ENCODE measurements around the gene NFASC. TPM values are rescaled to one million over a fixed set of nuclear protein-coding genes. Genes with fewer than 3 reads are reported as not detected.
A peak's percentile ranks its signal among the peaks of the same experiment; 100 is the strongest.

NFASC gene
- total and polyA plus RNA-seq, 2 donors: 0.14 to 1.4 TPM

- no peak overlapping the region for H3K27ac ChIP-seq (ENCODE audit: low read depth in 1 of 2, low read length in 1 of 2)
- H3K4me1 ChIP-seq (ENCODE audit: control insufficient read depth in 2 of 2, insufficient read depth in 2 of 2, low read length in 2 of 2): no peaks in the 10 kb centered on the region
- H3K27me3 ChIP-seq (ENCODE audit: control insufficient read depth in 2 of 2, insufficient read depth in 1 of 2, low read length in 1 of 2): peaks cover 0 to 9% of the 10 kb centered on the region in 2 donors
- WGBS: 83% methylated on average over 2 of the region's 2 CpGs
- no peak overlapping the region for H3K4me3 ChIP-seq (ENCODE audit: low read length in 2 of 2)
- no peaks in the 10 kb centered on the region for H3K36me3 ChIP-seq (ENCODE audit: control insufficient read depth in 2 of 2, insufficient read depth in 2 of 2, low read length in 1 of 2)
- no peaks in the 10 kb centered on the region for H3K9me3 ChIP-seq (ENCODE audit: control insufficient read depth in 2 of 2, insufficient read depth in 1 of 2, low read length in 1 of 2)
- DNase-seq (ENCODE audit: low read depth in 6 of 9, low spot score in 9 of 9): no peak
Observed at GRCh38 chr1:204974327-204974726, 103.7 kb downstream of the NFASC start.

- Histone ChIP-seq H3K4me3 (ENCODE audit: low read length in 2 of 2) (no peak overlapping the region), H3K4me1 (ENCODE audit: control insufficient read depth in 2 of 2, insufficient read depth in 2 of 2, low read length in 2 of 2) (no peaks in the 10 kb centered on the region), H3K27ac (ENCODE audit: low read depth in 1 of 2, low read length in 1 of 2) (no peak overlapping the region), H3K9me3 (ENCODE audit: control insufficient read depth in 2 of 2, insufficient read depth in 1 of 2, low read length in 1 of 2) (no peaks in the 10 kb centered on the region), H3K27me3 (ENCODE audit: control insufficient read depth in 2 of 2, insufficient read depth in 1 of 2, low read length in 1 of 2) (peaks cover 0 to 9% of the 10 kb centered on the region in 2 donors), H3K36me3 (ENCODE audit: control insufficient read depth in 2 of 2, insufficient read depth in 2 of 2, low read length in 1 of 2) (no peaks in the 10 kb centered on the region)
- DNase-seq (ENCODE audit: low read depth in 6 of 9, low spot score in 9 of 9): no peak
- WGBS: 90% methylated on average over 12 of the region's 12 CpGs
Observed at GRCh38 chr1:204975021-204975420, 104.4 kb downstream of the NFASC start.

- Histone ChIP-seq H3K36me3 (ENCODE audit: control insufficient read depth in 2 of 2, insufficient read depth in 2 of 2, low read length in 1 of 2) (no peaks in the 10 kb centered on the region), H3K9me3 (ENCODE audit: control insufficient read depth in 2 of 2, insufficient read depth in 1 of 2, low read length in 1 of 2) (no peaks in the 10 kb centered on the region), H3K4me3 (ENCODE audit: low read length in 2 of 2) (no peak overlapping the region), H3K27me3 (ENCODE audit: control insufficient read depth in 2 of 2, insufficient read depth in 1 of 2, low read length in 1 of 2) (peaks cover 0 to 8% of the 10 kb centered on the region in 2 donors), H3K27ac (ENCODE audit: low read depth in 1 of 2, low read length in 1 of 2) (no peak overlapping the region), H3K4me1 (ENCODE audit: control insufficient read depth in 2 of 2, insufficient read depth in 2 of 2, low read length in 2 of 2) (no peaks in the 10 kb centered on the region)
- WGBS: 65% methylated on average over 8 of the region's 8 CpGs
- peak in 4 of 9 donors; percentile 8 to 49 (median 38) for DNase-seq (ENCODE audit: low read depth in 6 of 9, low spot score in 9 of 9)
Observed at GRCh38 chr1:204975568-204976235, 105.0 kb downstream of the NFASC start.

- no peak for DNase-seq (ENCODE audit: low read depth in 6 of 9, low spot score in 9 of 9)
- Histone ChIP-seq H3K4me3 (ENCODE audit: low read length in 2 of 2) (no peak overlapping the region), H3K4me1 (ENCODE audit: control insufficient read depth in 2 of 2, insufficient read depth in 2 of 2, low read length in 2 of 2) (no peaks in the 10 kb centered on the region), H3K9me3 (ENCODE audit: control insufficient read depth in 2 of 2, insufficient read depth in 1 of 2, low read length in 1 of 2) (no peaks in the 10 kb centered on the region), H3K27me3 (ENCODE audit: control insufficient read depth in 2 of 2, insufficient read depth in 1 of 2, low read length in 1 of 2) (peaks cover 0 to 5% of the 10 kb centered on the region in 2 donors), H3K36me3 (ENCODE audit: control insufficient read depth in 2 of 2, insufficient read depth in 2 of 2, low read length in 1 of 2) (no peaks in the 10 kb centered on the region), H3K27ac (ENCODE audit: low read depth in 1 of 2, low read length in 1 of 2) (no peak overlapping the region)
- 97% methylated on average over 13 of the region's 13 CpGs for WGBS
Observed at GRCh38 chr1:204976646-204977045, 106.0 kb downstream of the NFASC start.

GRCh38 chr1:204977318-204977717, 106.7 kb downstream of the NFASC start:
- DNase-seq (ENCODE audit: low read depth in 6 of 9, low spot score in 9 of 9): no peak
- Histone ChIP-seq H3K27ac (ENCODE audit: low read depth in 1 of 2, low read length in 1 of 2) (no peak overlapping the region), H3K27me3 (ENCODE audit: control insufficient read depth in 2 of 2, insufficient read depth in 1 of 2, low read length in 1 of 2) (peaks cover 0 to 5% of the 10 kb centered on the region in 2 donors), H3K4me1 (ENCODE audit: control insufficient read depth in 2 of 2, insufficient read depth in 2 of 2, low read length in 2 of 2) (no peaks in the 10 kb centered on the region), H3K36me3 (ENCODE audit: control insufficient read depth in 2 of 2, insufficient read depth in 2 of 2, low read length in 1 of 2) (no peaks in the 10 kb centered on the region), H3K9me3 (ENCODE audit: control insufficient read depth in 2 of 2, insufficient read depth in 1 of 2, low read length in 1 of 2) (no peaks in the 10 kb centered on the region), H3K4me3 (ENCODE audit: low read length in 2 of 2) (no peak overlapping the region)
- 56% methylated on average over 8 of the region's 8 CpGs for WGBS

- H3K27ac ChIP-seq (ENCODE audit: low read depth in 1 of 2, low read length in 1 of 2): no peak overlapping the region
- 96% methylated on average over 14 of the region's 14 CpGs for WGBS
- H3K4me1 ChIP-seq (ENCODE audit: control insufficient read depth in 2 of 2, insufficient read depth in 2 of 2, low read length in 2 of 2): peaks cover 0 to 2% of the 10 kb centered on the region in 2 donors
- H3K9me3 ChIP-seq (ENCODE audit: control insufficient read depth in 2 of 2, insufficient read depth in 1 of 2, low read length in 1 of 2): no peaks in the 10 kb centered on the region
- no peaks in the 10 kb centered on the region for H3K36me3 ChIP-seq (ENCODE audit: control insufficient read depth in 2 of 2, insufficient read depth in 2 of 2, low read length in 1 of 2)
- DNase-seq (ENCODE audit: low read depth in 6 of 9, low spot score in 9 of 9): no peak
- no peak overlapping the region for H3K4me3 ChIP-seq (ENCODE audit: low read length in 2 of 2)
- H3K27me3 ChIP-seq (ENCODE audit: control insufficient read depth in 2 of 2, insufficient read depth in 1 of 2, low read length in 1 of 2): peaks cover 0 to 3% of the 10 kb centered on the region in 2 donors
Observed at GRCh38 chr1:204978782-204979181, 108.1 kb downstream of the NFASC start.

GRCh38 chr1:204979306-204979705, 108.6 kb downstream of the NFASC start:
- no peak overlapping the region for H3K27ac ChIP-seq (ENCODE audit: low read depth in 1 of 2, low read length in 1 of 2)
- 97% methylated on average over 18 of the region's 18 CpGs for WGBS
- no peaks in the 10 kb centered on the region for H3K9me3 ChIP-seq (ENCODE audit: control insufficient read depth in 2 of 2, insufficient read depth in 1 of 2, low read length in 1 of 2)
- peaks cover 0 to 3% of the 10 kb centered on the region in 2 donors for H3K27me3 ChIP-seq (ENCODE audit: control insufficient read depth in 2 of 2, insufficient read depth in 1 of 2, low read length in 1 of 2)
- DNase-seq (ENCODE audit: low read depth in 6 of 9, low spot score in 9 of 9): no peak
- H3K36me3 ChIP-seq (ENCODE audit: control insufficient read depth in 2 of 2, insufficient read depth in 2 of 2, low read length in 1 of 2): no peaks in the 10 kb centered on the region
- no peak overlapping the region for H3K4me3 ChIP-seq (ENCODE audit: low read length in 2 of 2)
- H3K4me1 ChIP-seq (ENCODE audit: control insufficient read depth in 2 of 2, insufficient read depth in 2 of 2, low read length in 2 of 2): peaks cover 0 to 2% of the 10 kb centered on the region in 2 donors

- no peak overlapping the region for H3K27ac ChIP-seq (ENCODE audit: low read depth in 1 of 2, low read length in 1 of 2)
- H3K4me3 ChIP-seq (ENCODE audit: low read length in 2 of 2): no peak overlapping the region
- DNase-seq (ENCODE audit: low read depth in 6 of 9, low spot score in 9 of 9): no peak
- no peaks in the 10 kb centered on the region for H3K36me3 ChIP-seq (ENCODE audit: control insufficient read depth in 2 of 2, insufficient read depth in 2 of 2, low read length in 1 of 2)
- WGBS: 96% methylated on average over 10 of the region's 10 CpGs
- peaks cover 0 to 2% of the 10 kb centered on the region in 2 donors for H3K4me1 ChIP-seq (ENCODE audit: control insufficient read depth in 2 of 2, insufficient read depth in 2 of 2, low read length in 2 of 2)
- H3K27me3 ChIP-seq (ENCODE audit: control insufficient read depth in 2 of 2, insufficient read depth in 1 of 2, low read length in 1 of 2): peaks cover 0 to 3% of the 10 kb centered on the region in 2 donors
- H3K9me3 ChIP-seq (ENCODE audit: control insufficient read depth in 2 of 2, insufficient read depth in 1 of 2, low read length in 1 of 2): no peaks in the 10 kb centered on the region
Observed at GRCh38 chr1:204979891-204980649, 109.4 kb downstream of the NFASC start.

GRCh38 chr1:204980840-204981405, 110.3 kb downstream of the NFASC start:
- no peak overlapping the region for H3K27ac ChIP-seq (ENCODE audit: low read depth in 1 of 2, low read length in 1 of 2)
- no peaks in the 10 kb centered on the region for H3K36me3 ChIP-seq (ENCODE audit: control insufficient read depth in 2 of 2, insufficient read depth in 2 of 2, low read length in 1 of 2)
- DNase-seq (ENCODE audit: low read depth in 6 of 9, low spot score in 9 of 9): no peak
- 63% methylated on average over 3 of the region's 3 CpGs for WGBS
- peaks cover 0 to 3% of the 10 kb centered on the region in 2 donors for H3K27me3 ChIP-seq (ENCODE audit: control insufficient read depth in 2 of 2, insufficient read depth in 1 of 2, low read length in 1 of 2)
- H3K4me3 ChIP-seq (ENCODE audit: low read length in 2 of 2): no peak overlapping the region
- H3K9me3 ChIP-seq (ENCODE audit: control insufficient read depth in 2 of 2, insufficient read depth in 1 of 2, low read length in 1 of 2): no peaks in the 10 kb centered on the region
- peaks cover 0 to 2% of the 10 kb centered on the region in 2 donors for H3K4me1 ChIP-seq (ENCODE audit: control insufficient read depth in 2 of 2, insufficient read depth in 2 of 2, low read length in 2 of 2)
